HG03175 (cell line): Measurements from ENCODE around the gene AKR1C1.
"Not testable (repeated sequence)": the region's sequence is repeated elsewhere in the genome, so short reads cannot be mapped to it uniquely, and the experiment has no call there.

Experiments
- ATAC-seq: cut with Tn5 transposase; IDR thresholded peaks from one replicate; pipeline ENCODE4 v1.9.1; 2021; ENCODE audit warnings: mild to moderate bottlenecking, moderate library complexity; ENCODE audit not compliant: unreplicated experiment

AKR1C1 gene

GRCh38 chr10:5014200-5014910, 51.1 kb downstream of the AKR1C1 start:
- ATAC-seq, result not testable (repeated sequence)

GRCh38 chr10:5014936-5015335, 51.7 kb downstream of the AKR1C1 start:
- ATAC-seq, result no peak

- no peak for ATAC-seq
These were observed 54.9 kb downstream of the AKR1C1 start for GRCh38 chr10:5018134-5018533.

GRCh38 chr10:5018671-5019277, 55.6 kb downstream of the AKR1C1 start:
- ATAC-seq, result not testable (repeated sequence)

- not testable (repeated sequence) for ATAC-seq
These were observed 56.8 kb downstream of the AKR1C1 start for GRCh38 chr10:5019770-5020612.

- ATAC-seq, result not testable (repeated sequence)
These were observed 58.5 kb downstream of the AKR1C1 start for GRCh38 chr10:5021624-5022290.

GRCh38 chr10:5023177-5023805, 60.1 kb downstream of the AKR1C1 start:
- no peak for ATAC-seq

GRCh38 chr10:5025461-5025881, 62.3 kb downstream of the AKR1C1 start:
- ATAC-seq, result not testable (repeated sequence)

- no peak for ATAC-seq
These were observed 67.8 kb downstream of the AKR1C1 start for GRCh38 chr10:5030989-5031388.

GRCh38 chr10:5031588-5031987, 68.4 kb downstream of the AKR1C1 start:
- ATAC-seq, result not testable (repeated sequence)

GRCh38 chr10:5032444-5032843, 69.2 kb downstream of the AKR1C1 start:
- ATAC-seq, result not testable (repeated sequence)
